Prostate gland (tissue), 2 donors: Measurements from ENCODE around the gene IGLL5.

Source experiments
- POLR2AphosphoS5 ChIP-seq: sonication (generic); formaldehyde crosslinking; IDR thresholded peaks from one replicate; pipeline ENCODE4 v1.6.1; 2017; ENCODE audit warnings: antibody characterized with exemption
- TF ChIP-seq, protein P1 (sequence below), 4 experiments: fragments of 200-600 bp in 2 of 4; fragments of 450-650 bp in 2 of 4; sonication (generic) in 2 of 4; IDR thresholded peaks; 1 replicate in 3 of 4; 2 replicates in 1 of 4; pipeline ENCODE4 v1.5.1; 2016 to 2019; ENCODE audit warnings: antibody characterized with exemption in 4 of 4, mild to moderate bottlenecking in 2 of 4, moderate library complexity in 2 of 4

DNA sequence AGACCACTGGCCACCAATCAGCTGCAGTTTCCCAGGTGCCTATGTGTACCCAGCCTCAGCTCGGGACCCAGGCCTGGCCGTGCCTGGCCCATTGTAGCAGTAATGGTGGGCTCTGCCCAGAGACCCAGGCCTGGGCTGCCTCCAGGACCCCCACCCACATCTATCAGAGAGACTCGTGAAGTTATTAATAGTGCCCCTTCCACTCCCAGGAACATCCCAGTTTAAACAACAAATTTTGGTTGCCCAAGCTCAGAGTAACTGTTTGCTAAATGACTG is 42.5 kb downstream of the IGLL5 start:
- TF ChIP-seq, protein P1, sequence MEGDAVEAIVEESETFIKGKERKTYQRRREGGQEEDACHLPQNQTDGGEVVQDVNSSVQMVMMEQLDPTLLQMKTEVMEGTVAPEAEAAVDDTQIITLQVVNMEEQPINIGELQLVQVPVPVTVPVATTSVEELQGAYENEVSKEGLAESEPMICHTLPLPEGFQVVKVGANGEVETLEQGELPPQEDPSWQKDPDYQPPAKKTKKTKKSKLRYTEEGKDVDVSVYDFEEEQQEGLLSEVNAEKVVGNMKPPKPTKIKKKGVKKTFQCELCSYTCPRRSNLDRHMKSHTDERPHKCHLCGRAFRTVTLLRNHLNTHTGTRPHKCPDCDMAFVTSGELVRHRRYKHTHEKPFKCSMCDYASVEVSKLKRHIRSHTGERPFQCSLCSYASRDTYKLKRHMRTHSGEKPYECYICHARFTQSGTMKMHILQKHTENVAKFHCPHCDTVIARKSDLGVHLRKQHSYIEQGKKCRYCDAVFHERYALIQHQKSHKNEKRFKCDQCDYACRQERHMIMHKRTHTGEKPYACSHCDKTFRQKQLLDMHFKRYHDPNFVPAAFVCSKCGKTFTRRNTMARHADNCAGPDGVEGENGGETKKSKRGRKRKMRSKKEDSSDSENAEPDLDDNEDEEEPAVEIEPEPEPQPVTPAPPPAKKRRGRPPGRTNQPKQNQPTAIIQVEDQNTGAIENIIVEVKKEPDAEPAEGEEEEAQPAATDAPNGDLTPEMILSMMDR (IDR thresholded peaks at IDR 0.05), result no peak
- TF ChIP-seq POLR2AphosphoS5, result no peak
